IMR-90 (cell line): Measurements from ENCODE around the gene GOLGA8B. TPM values are rescaled to one million over a fixed set of nuclear protein-coding genes. Genes with fewer than 3 reads are reported as not detected.

Source experiments
- ATAC-seq: fragments of 200-7000 bp; cut with Tn5 transposase; 2 replicates; pipeline ENCODE4 v1.9.1; 2020; ENCODE audit warnings: low read depth, mild to moderate bottlenecking, moderate library complexity
- BruUV-seq: library from RNA; stranded (reverse); fragments of 400-500 nt; replicated peaks from 2 replicates; lab custom pipeline; 2021; lab: Mats Ljungman, UMichigan
- CTCF ChIA-PET: fragments of 300-600 bp; formaldehyde crosslinking; extraction: SDS; loops from one replicate; lab custom pipeline; 2021; ENCODE audit warnings: antibody characterized with exemption; lab: Yijun Ruan, JAX
- POLR2A ChIA-PET: fragments of 300-600 bp; sonication (Branson Sonifier 250); formaldehyde crosslinking; loops from one replicate; lab custom pipeline; 2022; ENCODE audit warnings: antibody characterized with exemption; ENCODE audit not compliant: unreplicated experiment; lab: Charles Lee
- DNase-seq: peaks from one replicate; pipeline ENCODE4 v3.0.0; 2013
- H2AFZ ChIP-seq: replicated peaks from 2 replicates; pipeline ENCODE3; 2013; ENCODE audit warnings: low read length, mild to moderate bottlenecking; ENCODE audit not compliant: poor library complexity
- H2AK5ac ChIP-seq: 2 replicates; pipeline ENCODE4 v1.6.1; 2013; ENCODE audit warnings: low read depth, low read length, inconsistent platforms
- H2AK9ac ChIP-seq: replicated peaks from 2 replicates; pipeline ENCODE3; 2013; ENCODE audit warnings: mild to moderate bottlenecking, low read depth, low read length, moderate library complexity; ENCODE audit not compliant: poor library complexity
- H2BK120ac ChIP-seq: 2 replicates; pipeline ENCODE4 v1.6.1; 2013; ENCODE audit warnings: low read depth, low read length, inconsistent platforms
- H2BK15ac ChIP-seq: 3 replicates; pipeline ENCODE4 v1.6.1; 2013; ENCODE audit warnings: low read depth, low read length, inconsistent platforms
- H2BK20ac ChIP-seq: 2 replicates; pipeline ENCODE4 v1.6.1; 2013; ENCODE audit warnings: low read depth, mild to moderate bottlenecking, inconsistent platforms, low read length, moderate library complexity
- H2BK5ac ChIP-seq: 2 replicates; pipeline ENCODE4 v1.6.1; 2013; ENCODE audit warnings: mild to moderate bottlenecking, low read depth, low read length, inconsistent platforms; ENCODE audit not compliant: poor library complexity, severe bottlenecking
- H3K14ac ChIP-seq: replicated peaks from 2 replicates; pipeline ENCODE4 v1.6.1; 2013; ENCODE audit warnings: low read depth, low read length, inconsistent platforms
- H3K18ac ChIP-seq: 2 replicates; pipeline ENCODE4 v1.6.1; 2013; ENCODE audit warnings: low read depth, low read length, control low read depth
- H3K23ac ChIP-seq: 2 replicates; pipeline ENCODE4 v1.6.1; 2013; ENCODE audit warnings: low read depth, low read length, inconsistent platforms
- H3K27ac ChIP-seq: 2 replicates; pipeline ENCODE4 v1.5.1; 2013; ENCODE audit warnings: mild to moderate bottlenecking, control low read depth, low read length; ENCODE audit not compliant: insufficient read depth
- H3K27me3 ChIP-seq: 2 replicates; pipeline ENCODE4 v1.6.1; 2013; ENCODE audit warnings: low read length; ENCODE audit not compliant: control insufficient read depth, insufficient read depth
- H3K36me3 ChIP-seq: 2 replicates; pipeline ENCODE4 v1.6.1; 2013; ENCODE audit warnings: low read length, mixed read lengths; ENCODE audit not compliant: control insufficient read depth, insufficient read depth
- H3K4ac ChIP-seq: 2 replicates; pipeline ENCODE4 v1.6.1; 2013; ENCODE audit warnings: low read depth, low read length, inconsistent platforms
- H3K4me1 ChIP-seq: 2 replicates; pipeline ENCODE4 v1.6.1; 2013; ENCODE audit warnings: low read length, mixed read lengths; ENCODE audit not compliant: control insufficient read depth, insufficient read depth
- H3K4me2 ChIP-seq: 2 replicates; pipeline ENCODE4 v1.6.1; 2013; ENCODE audit warnings: low read depth, mild to moderate bottlenecking, control low read depth, low read length, moderate library complexity
- H3K4me3 ChIP-seq: 2 replicates; pipeline ENCODE4 v1.5.1; 2013; ENCODE audit warnings: low read depth, mild to moderate bottlenecking, control low read depth, low read length, moderate library complexity; ENCODE audit not compliant: insufficient read depth
- H3K56ac ChIP-seq: 2 replicates; pipeline ENCODE4 v1.6.1; 2013; ENCODE audit warnings: low read length, inconsistent platforms; ENCODE audit not compliant: insufficient read depth; ENCODE audit errors: extremely low read depth
- H3K79me1 ChIP-seq, 2 experiments: 2 replicates each; pipeline ENCODE4 v1.6.1; 2013; ENCODE audit warnings: low read length in 2 of 2, inconsistent platforms in 1 of 2, low read depth in 1 of 2
- H3K9ac ChIP-seq: 2 replicates; pipeline ENCODE4 v1.6.1; 2013; ENCODE audit warnings: low read depth, low read length, control low read depth
- H3K9me1 ChIP-seq: 2 replicates; pipeline ENCODE4 v1.6.1; 2013; ENCODE audit warnings: low read length, inconsistent platforms; ENCODE audit not compliant: insufficient read depth
- H3K9me3 ChIP-seq: 2 replicates; pipeline ENCODE4 v1.6.1; 2013; ENCODE audit warnings: low read length; ENCODE audit not compliant: control insufficient read depth, insufficient read depth
- H4K20me1 ChIP-seq: 2 replicates; pipeline ENCODE4 v1.6.1; 2013; ENCODE audit warnings: low read length, inconsistent platforms; ENCODE audit not compliant: insufficient read depth
- H4K5ac ChIP-seq: 2 replicates; pipeline ENCODE4 v1.6.1; 2013; ENCODE audit warnings: mild to moderate bottlenecking, low read depth, low read length, control low read depth
- H4K8ac ChIP-seq, 2 experiments: 2 replicates each; pipeline ENCODE4 v1.6.1; 2013; ENCODE audit warnings: low read depth in 2 of 2, low read length in 2 of 2, control low read depth in 1 of 2, inconsistent platforms in 1 of 2
- H4K91ac ChIP-seq: 2 replicates; pipeline ENCODE4 v1.6.1; 2013; ENCODE audit warnings: low read depth, low read length, inconsistent platforms; ENCODE audit not compliant: insufficient read depth
- BHLHE40 ChIP-seq: fragments of 150-350 bp; IDR thresholded peaks from 2 replicates; pipeline ENCODE4 v1.6.1; 2016; ENCODE audit warnings: mild to moderate bottlenecking, low read depth, low read length
- CEBPB ChIP-seq: IDR thresholded peaks from 2 replicates; pipeline ENCODE4 v1.6.1; 2012; ENCODE audit warnings: low read depth, low read length, improper control_type of control experiment
- MAFK ChIP-seq: IDR thresholded peaks from 2 replicates; pipeline ENCODE4 v1.6.1; 2012; ENCODE audit warnings: low read depth, low read length, improper control_type of control experiment
- NFE2L2 ChIP-seq: fragments of 150-350 bp; IDR thresholded peaks from 2 replicates; pipeline ENCODE4 v1.6.1; 2016; ENCODE audit warnings: low read depth, mild to moderate bottlenecking, low read length
- RAD21 ChIP-seq: IDR thresholded peaks from 2 replicates; pipeline ENCODE4 v1.6.1; 2012; ENCODE audit warnings: low read length, improper control_type of control experiment
- WGBS, 2 experiments: methylation state at CpG; one replicate each; pipeline versions ENCODE4 v1.1.5 to v1.1.7; 2013; ENCODE audit warnings: missing lambda C conversion rate in 2 of 2; ENCODE audit not compliant: insufficient read length in 1 of 2; ENCODE audit errors: extremely low coverage in 2 of 2; 5-methylcytosine and 5-hydroxymethylcytosine counted together
- dilution Hi-C: fragments of 300-500 bp; cut with HindIII; formaldehyde crosslinking; loops from one replicate; pipeline ENCODE4 v1.14.3; 2018; ENCODE audit warnings: low sequenced_read_pairs; ENCODE audit not compliant: unreplicated experiment
- in situ Hi-C: fragments of 300-500 bp; cut with MboI; formaldehyde crosslinking; loops from 3 replicates; pipeline ENCODE4 v1.14.3; 2019; ENCODE audit warnings: low sequenced_read_pairs, inconsistent platforms, mixed read lengths
- intact Hi-C: fragments of 100-400 bp; cut with micrococcal nuclease; formaldehyde crosslinking; loops from 2 replicates; pipeline ENCODE4 v1.10.0; 2022
- polyA plus RNA-seq, 3 experiments: library from polyadenylated mRNA; depleted of rRNA; stranded (reverse); fragments of >200 nt; gene quantifications; 2 replicates each; pipeline ENCODE4 v1.2.3, GENCODE V29; 2012; ENCODE audit warnings: low replicate concordance in 1 of 3
- total RNA-seq: library from RNA; depleted of rRNA; stranded (reverse); fragments of >200 nt; gene quantifications from 2 replicates; pipeline ENCODE4 v1.2.3, GENCODE V29; 2012
- TF ChIP-seq, protein P1 (sequence below): conservative IDR thresholded peaks from 2 replicates; pipeline ENCODE4 v1.5.1; 2012; ENCODE audit warnings: mild to moderate bottlenecking, low read depth, low read length, improper control_type of control experiment
- TF ChIP-seq, protein P2 (sequence below): fragments of 150-350 bp; IDR thresholded peaks from 2 replicates; pipeline ENCODE4 v1.6.1; 2017; ENCODE audit warnings: mild to moderate bottlenecking, antibody characterized with exemption, low read length, low read depth

The GOLGA8B gene
- total and polyA plus RNA-seq, 2 of the 4 experiments (the other 2 are of a cell fraction): 7.7 to 31.6 TPM

DNA sequence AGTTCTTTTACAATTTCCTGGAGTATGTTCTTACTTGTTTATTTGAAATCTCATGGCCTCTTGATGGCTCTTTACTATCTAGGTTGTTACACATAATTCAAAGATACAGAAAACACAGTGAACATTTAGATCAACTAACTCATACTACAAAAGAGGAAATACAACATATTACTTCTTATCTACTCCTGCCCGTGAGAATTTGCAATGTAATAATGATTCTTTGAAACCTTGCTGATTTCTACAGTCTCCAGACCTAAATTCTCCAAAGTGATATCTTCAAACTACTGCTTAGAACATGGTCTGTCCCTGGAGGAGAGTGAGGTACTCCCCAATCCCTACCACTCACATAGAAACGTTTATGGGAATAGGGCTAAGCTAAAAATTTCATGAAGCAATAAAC is 29.9 kb upstream of the GOLGA8B start:
- TF ChIP-seq NFE2L2 (no peak), MAFK (no peak), BHLHE40 (no peak), RAD21 (no peak), CEBPB (no peak)
- TF ChIP-seq, protein P1, sequence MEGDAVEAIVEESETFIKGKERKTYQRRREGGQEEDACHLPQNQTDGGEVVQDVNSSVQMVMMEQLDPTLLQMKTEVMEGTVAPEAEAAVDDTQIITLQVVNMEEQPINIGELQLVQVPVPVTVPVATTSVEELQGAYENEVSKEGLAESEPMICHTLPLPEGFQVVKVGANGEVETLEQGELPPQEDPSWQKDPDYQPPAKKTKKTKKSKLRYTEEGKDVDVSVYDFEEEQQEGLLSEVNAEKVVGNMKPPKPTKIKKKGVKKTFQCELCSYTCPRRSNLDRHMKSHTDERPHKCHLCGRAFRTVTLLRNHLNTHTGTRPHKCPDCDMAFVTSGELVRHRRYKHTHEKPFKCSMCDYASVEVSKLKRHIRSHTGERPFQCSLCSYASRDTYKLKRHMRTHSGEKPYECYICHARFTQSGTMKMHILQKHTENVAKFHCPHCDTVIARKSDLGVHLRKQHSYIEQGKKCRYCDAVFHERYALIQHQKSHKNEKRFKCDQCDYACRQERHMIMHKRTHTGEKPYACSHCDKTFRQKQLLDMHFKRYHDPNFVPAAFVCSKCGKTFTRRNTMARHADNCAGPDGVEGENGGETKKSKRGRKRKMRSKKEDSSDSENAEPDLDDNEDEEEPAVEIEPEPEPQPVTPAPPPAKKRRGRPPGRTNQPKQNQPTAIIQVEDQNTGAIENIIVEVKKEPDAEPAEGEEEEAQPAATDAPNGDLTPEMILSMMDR: no peak
- TF ChIP-seq, protein P2, sequence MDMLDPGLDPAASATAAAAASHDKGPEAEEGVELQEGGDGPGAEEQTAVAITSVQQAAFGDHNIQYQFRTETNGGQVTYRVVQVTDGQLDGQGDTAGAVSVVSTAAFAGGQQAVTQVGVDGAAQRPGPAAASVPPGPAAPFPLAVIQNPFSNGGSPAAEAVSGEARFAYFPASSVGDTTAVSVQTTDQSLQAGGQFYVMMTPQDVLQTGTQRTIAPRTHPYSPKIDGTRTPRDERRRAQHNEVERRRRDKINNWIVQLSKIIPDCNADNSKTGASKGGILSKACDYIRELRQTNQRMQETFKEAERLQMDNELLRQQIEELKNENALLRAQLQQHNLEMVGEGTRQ: no peak
- no peaks in the 10 kb centered on the region for H4K20me1 ChIP-seq
- POLR2A ChIA-PET: no interaction called here
- H2AK9ac ChIP-seq: no peak overlapping the region
- no peak overlapping the region for H3K4ac ChIP-seq
- no TSS peak for BruUV-seq
- H3K4me1 ChIP-seq: no peaks in the 10 kb centered on the region
- dilution Hi-C loops: no loop called here
- no peak overlapping the region for H3K4me2 ChIP-seq
- H3K9me3 ChIP-seq: no peaks in the 10 kb centered on the region
- H4K5ac ChIP-seq: no peak overlapping the region
- no peak overlapping the region for H3K56ac ChIP-seq
- H3K14ac ChIP-seq: no peak overlapping the region
- intact Hi-C loops: no loop called here
- DNase-seq (no peak), ATAC-seq (no peak)
- no peaks in the 10 kb centered on the region for H3K79me1 ChIP-seq
- H3K4me3 ChIP-seq: no peak overlapping the region
- H2BK120ac ChIP-seq: no peak overlapping the region
- H2AK5ac ChIP-seq: no peak overlapping the region
- H3K23ac ChIP-seq: no peak overlapping the region
- H2BK20ac ChIP-seq: no peak overlapping the region
- CTCF ChIA-PET: interaction anchor here (1.0 kb wide), 1 partner anchor 8 kb away, joined by 3 read pairs; no protein-coding TSS in a partner anchor
- H4K91ac ChIP-seq: no peak overlapping the region
- H3K27ac ChIP-seq: no peak overlapping the region
- no peak overlapping the region for H2AFZ ChIP-seq
- no peak overlapping the region for H3K18ac ChIP-seq
- in situ Hi-C loops: no loop called here
- H4K8ac ChIP-seq: no peak overlapping the region
- no peak overlapping the region for H2BK5ac ChIP-seq
- no peaks in the 10 kb centered on the region for H3K36me3 ChIP-seq
- H3K27me3 ChIP-seq: peaks cover 20% of the 10 kb centered on the region
- no CpG with 5 or more reads among the region's 2 CpGs for WGBS, 2 experiments
- no peak overlapping the region for H2BK15ac ChIP-seq
- no peaks in the 10 kb centered on the region for H3K9me1 ChIP-seq
- no peak overlapping the region for H3K9ac ChIP-seq
